ENCODE measurements around the gene ADAD1.

DNA sequence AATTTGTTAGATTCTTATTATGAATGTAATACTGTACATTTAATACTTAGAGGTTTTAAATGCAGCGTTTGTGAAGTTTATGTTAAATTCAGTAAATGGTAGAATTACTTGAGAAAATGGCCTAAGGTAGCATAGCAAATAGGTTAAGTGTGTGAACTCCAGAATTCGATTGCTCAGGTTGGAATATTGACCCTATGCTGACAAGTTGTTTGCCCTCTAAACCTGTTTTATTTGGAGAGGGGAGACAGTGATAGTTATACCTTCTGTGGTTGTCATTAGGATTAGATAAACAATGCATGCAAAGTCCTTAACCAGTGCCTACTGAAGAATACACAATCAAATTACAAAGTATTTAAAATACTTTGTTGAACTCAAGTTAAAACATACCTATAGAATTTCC is 5.4 kb downstream of the ADAD1 start:
- TF ChIP-seq, protein P1, sequence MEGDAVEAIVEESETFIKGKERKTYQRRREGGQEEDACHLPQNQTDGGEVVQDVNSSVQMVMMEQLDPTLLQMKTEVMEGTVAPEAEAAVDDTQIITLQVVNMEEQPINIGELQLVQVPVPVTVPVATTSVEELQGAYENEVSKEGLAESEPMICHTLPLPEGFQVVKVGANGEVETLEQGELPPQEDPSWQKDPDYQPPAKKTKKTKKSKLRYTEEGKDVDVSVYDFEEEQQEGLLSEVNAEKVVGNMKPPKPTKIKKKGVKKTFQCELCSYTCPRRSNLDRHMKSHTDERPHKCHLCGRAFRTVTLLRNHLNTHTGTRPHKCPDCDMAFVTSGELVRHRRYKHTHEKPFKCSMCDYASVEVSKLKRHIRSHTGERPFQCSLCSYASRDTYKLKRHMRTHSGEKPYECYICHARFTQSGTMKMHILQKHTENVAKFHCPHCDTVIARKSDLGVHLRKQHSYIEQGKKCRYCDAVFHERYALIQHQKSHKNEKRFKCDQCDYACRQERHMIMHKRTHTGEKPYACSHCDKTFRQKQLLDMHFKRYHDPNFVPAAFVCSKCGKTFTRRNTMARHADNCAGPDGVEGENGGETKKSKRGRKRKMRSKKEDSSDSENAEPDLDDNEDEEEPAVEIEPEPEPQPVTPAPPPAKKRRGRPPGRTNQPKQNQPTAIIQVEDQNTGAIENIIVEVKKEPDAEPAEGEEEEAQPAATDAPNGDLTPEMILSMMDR (conservative IDR thresholded peaks at IDR 0.05; ENCODE audit: low read length): no peak
- TF ChIP-seq EZH2phosphoT487 (IDR thresholded peaks at IDR 0.05; ENCODE audit: borderline replicate concordance): no peak

Measured in Loucy (cell line).